ENCODE measurements around the gene SPPL2A.

Gene SPPL2A

DNA sequence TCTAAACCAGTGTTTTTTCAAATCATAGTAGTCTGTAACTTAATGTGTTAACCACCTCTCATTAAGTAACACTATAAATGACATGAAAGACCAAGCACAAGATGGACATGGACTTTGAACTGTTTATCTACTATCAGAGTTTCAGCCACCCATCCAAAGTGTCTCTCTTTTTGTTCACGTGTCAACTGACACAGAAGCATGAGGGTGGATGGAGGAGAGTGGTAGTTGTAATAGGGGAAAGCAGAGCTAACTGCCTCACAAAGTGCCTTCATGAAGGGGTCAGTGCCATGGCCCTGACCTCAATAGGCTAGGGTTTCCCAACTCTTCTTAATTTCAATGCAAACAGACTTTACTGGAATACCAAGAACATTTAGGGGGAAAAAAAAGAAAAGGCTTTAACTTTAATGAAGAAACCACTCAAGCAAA lies 46.8 kb downstream of the SPPL2A start:
- TF ChIP-seq, protein P1, sequence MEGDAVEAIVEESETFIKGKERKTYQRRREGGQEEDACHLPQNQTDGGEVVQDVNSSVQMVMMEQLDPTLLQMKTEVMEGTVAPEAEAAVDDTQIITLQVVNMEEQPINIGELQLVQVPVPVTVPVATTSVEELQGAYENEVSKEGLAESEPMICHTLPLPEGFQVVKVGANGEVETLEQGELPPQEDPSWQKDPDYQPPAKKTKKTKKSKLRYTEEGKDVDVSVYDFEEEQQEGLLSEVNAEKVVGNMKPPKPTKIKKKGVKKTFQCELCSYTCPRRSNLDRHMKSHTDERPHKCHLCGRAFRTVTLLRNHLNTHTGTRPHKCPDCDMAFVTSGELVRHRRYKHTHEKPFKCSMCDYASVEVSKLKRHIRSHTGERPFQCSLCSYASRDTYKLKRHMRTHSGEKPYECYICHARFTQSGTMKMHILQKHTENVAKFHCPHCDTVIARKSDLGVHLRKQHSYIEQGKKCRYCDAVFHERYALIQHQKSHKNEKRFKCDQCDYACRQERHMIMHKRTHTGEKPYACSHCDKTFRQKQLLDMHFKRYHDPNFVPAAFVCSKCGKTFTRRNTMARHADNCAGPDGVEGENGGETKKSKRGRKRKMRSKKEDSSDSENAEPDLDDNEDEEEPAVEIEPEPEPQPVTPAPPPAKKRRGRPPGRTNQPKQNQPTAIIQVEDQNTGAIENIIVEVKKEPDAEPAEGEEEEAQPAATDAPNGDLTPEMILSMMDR (IDR thresholded peaks at IDR 0.05; ENCODE audit: low read depth, low read length, missing control alignments): no peak
- peaks cover 6% of the 10 kb centered on the region for H3K36me3 ChIP-seq (replicated peaks)
- H3K27me3 ChIP-seq (replicated peaks): no peaks in the 10 kb centered on the region
- H3K27ac ChIP-seq: no peak overlapping the region
- in situ Hi-C loops (cut with HindIII; ENCODE audit: low pct_ligation_motif_present, low sequenced_read_pairs): no loop called here
- H3K4me3 ChIP-seq (ENCODE audit: low read depth, low read length): no peak overlapping the region
- DNase-seq: no peak

DNA sequence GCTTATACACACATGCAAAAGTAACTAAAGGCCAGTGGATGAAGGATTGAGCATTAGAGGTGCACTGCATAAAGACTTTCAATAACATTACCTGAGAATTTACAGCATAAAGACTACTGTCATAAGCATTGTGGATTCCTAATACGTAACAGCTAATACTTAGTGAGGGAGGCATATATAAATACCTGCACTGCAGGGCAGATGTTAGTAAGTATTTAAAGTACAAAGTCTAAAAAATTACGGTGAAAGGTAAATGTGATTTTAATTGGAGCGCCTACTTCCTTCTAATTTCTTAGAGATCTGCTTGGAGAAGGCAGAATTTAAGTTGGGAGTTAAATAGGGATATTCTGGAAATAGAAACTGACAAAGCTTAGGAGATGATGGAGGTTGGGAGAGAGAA lies 53.5 kb downstream of the SPPL2A start:
- no peak overlapping the region for H3K27ac ChIP-seq
- H3K27me3 ChIP-seq (replicated peaks): no peaks in the 10 kb centered on the region
- in situ Hi-C loops (cut with HindIII; ENCODE audit: low pct_ligation_motif_present, low sequenced_read_pairs): no loop called here
- H3K36me3 ChIP-seq (replicated peaks): no peaks in the 10 kb centered on the region
- TF ChIP-seq, protein P1 (IDR thresholded peaks at IDR 0.05; ENCODE audit: low read depth, low read length, missing control alignments): no peak
- DNase-seq: no peak
- H3K4me3 ChIP-seq (ENCODE audit: low read depth, low read length): no peak overlapping the region

DNA sequence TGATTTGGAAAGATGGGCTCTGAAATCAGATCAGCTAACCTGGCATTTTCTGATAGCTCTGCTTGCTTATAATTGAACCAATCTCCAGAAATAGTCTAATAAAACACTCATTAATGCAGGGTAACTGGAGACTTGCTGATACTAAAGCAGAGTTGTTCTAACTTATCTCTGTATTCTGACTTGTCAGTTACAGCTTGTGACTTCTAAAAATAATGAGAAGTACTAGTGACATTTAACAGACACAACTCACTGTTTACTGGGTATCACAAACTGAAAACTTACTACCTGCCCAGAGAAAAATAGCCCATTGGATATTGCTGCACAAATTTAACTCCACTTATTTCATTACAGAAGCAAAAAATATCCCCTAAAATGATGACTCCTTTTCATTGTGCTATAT lies 54.9 kb downstream of the SPPL2A start:
- DNase-seq: no peak
- TF ChIP-seq, protein P1 (IDR thresholded peaks at IDR 0.05; ENCODE audit: low read depth, low read length, missing control alignments): no peak
- in situ Hi-C loops (cut with HindIII; ENCODE audit: low pct_ligation_motif_present, low sequenced_read_pairs): no loop called here
- H3K36me3 ChIP-seq (replicated peaks): no peaks in the 10 kb centered on the region
- no peak overlapping the region for H3K4me3 ChIP-seq (ENCODE audit: low read depth, low read length)
- H3K27ac ChIP-seq: no peak overlapping the region
- H3K27me3 ChIP-seq (replicated peaks): no peaks in the 10 kb centered on the region

DNA sequence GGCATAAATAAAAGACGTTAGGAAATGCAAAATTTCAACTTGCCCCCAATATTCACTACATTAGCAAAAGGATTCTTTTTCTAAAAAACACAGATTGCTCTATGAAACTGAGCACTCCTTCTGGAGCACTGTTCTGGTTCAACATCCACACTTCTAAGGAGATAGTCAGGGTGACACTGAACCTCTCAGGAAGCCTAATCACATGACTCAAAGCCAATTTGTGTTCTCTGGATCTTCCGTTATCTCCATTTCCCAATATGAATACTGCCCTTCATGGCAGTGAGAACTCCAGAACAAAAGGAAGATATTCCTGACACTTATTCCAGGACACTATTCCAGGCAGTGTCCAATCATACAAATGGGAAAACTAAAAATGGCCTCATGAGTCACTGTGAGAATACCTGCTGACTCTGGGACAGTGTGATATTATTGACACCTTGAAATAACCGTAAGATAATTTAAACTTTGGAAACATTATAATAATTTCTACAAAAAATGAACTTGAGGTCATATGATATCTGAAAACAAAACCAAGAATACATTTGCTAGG lies 57.6 kb downstream of the SPPL2A start:
- TF ChIP-seq, protein P1 (IDR thresholded peaks at IDR 0.05; ENCODE audit: low read depth, low read length, missing control alignments): no peak
- H3K27me3 ChIP-seq (replicated peaks): no peaks in the 10 kb centered on the region
- no peak for DNase-seq
- no peak overlapping the region for H3K4me3 ChIP-seq (ENCODE audit: low read depth, low read length)
- in situ Hi-C loops (cut with HindIII; ENCODE audit: low pct_ligation_motif_present, low sequenced_read_pairs): no loop called here
- H3K36me3 ChIP-seq (replicated peaks): no peaks in the 10 kb centered on the region
- H3K27ac ChIP-seq: no peak overlapping the region

DNA sequence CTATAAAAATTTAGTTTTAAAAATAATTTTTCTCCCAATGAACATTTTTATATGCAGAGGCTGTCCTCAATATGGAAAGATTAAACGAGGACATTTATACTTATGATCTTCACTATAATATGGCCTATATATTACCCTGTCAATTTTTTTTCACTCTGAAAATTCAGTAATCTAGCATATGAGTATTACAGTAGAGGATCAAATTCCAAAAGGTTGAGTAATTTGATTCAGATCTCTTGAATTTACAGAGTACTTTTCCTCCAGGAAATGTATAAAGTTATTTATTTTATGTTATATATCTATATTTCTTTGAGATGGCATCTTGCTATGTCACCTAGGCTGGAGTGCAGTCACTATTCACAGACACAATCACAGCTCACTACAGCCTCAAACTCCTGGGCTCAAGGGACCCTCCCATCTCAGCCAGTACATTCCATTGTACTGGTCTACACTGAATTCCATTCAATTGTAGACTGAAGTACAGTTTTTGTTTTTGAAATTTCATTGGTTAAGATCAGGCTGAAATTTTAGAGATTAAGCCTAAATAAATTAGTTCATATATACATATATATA lies 62.7 kb downstream of the SPPL2A start:
- H3K27me3 ChIP-seq (replicated peaks): no peaks in the 10 kb centered on the region
- H3K36me3 ChIP-seq (replicated peaks): no peaks in the 10 kb centered on the region
- no peak for DNase-seq
- H3K4me3 ChIP-seq (ENCODE audit: low read depth, low read length): no peak overlapping the region
- TF ChIP-seq, protein P1 (IDR thresholded peaks at IDR 0.05; ENCODE audit: low read depth, low read length, missing control alignments): no peak
- in situ Hi-C loops (cut with HindIII; ENCODE audit: low pct_ligation_motif_present, low sequenced_read_pairs): no loop called here
- no peak overlapping the region for H3K27ac ChIP-seq

DNA sequence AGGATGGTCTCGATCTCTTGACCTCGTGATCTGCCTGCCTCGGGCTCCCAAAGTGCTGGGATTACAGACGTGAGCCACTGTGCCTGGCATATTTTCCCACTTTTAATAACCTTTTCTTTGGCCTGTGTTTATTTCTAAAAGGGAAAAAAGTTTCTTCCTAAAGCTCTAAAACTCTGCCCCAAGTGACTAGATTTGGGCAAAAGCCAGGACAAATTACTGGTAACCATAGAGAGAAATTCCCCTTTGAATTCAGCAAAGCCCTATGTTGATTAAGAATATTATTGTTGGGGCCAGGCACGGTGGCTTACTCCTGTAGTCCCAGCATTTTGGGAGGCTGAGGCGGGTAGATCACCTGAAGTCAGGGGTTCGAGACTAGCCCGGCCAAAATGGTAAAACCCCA lies 67.4 kb downstream of the SPPL2A start:
- Histone ChIP-seq H3K36me3 (replicated peaks) (no peaks in the 10 kb centered on the region), H3K4me3 (ENCODE audit: low read depth, low read length) (no peak overlapping the region), H3K27me3 (replicated peaks) (no peaks in the 10 kb centered on the region), H3K27ac (no peak overlapping the region)
- DNase-seq: no peak
- in situ Hi-C loops (cut with HindIII; ENCODE audit: low pct_ligation_motif_present, low sequenced_read_pairs): no loop called here
- TF ChIP-seq, protein P1 (IDR thresholded peaks at IDR 0.05; ENCODE audit: low read depth, low read length, missing control alignments): no peak
